HG03575 (cell line): ENCODE results near the gene NEK6.

Experiments
- ATAC-seq: cut with Tn5 transposase; IDR thresholded peaks from one replicate; pipeline ENCODE4 v1.9.1; 2021; ENCODE audit not compliant: unreplicated experiment, insufficient number of reproducible peaks, low FRiP score; ENCODE audit errors: extremely low read depth

NEK6 gene

GRCh38 chr9:124258607-124259157, 933 bp downstream of the NEK6 start:
- no peak for ATAC-seq

- ATAC-seq = no peak
These were observed 1.5 kb downstream of the NEK6 start for GRCh38 chr9:124259158-124259808.

- no peak for ATAC-seq
These were observed 3.2 kb downstream of the NEK6 start for GRCh38 chr9:124260769-124261603.

GRCh38 chr9:124261736-124262648, 4.2 kb downstream of the NEK6 start:
- ATAC-seq = no peak

GRCh38 chr9:124262649-124262972, 4.9 kb downstream of the NEK6 start:
- no peak for ATAC-seq

- ATAC-seq = no peak
These were observed 5.5 kb downstream of the NEK6 start for GRCh38 chr9:124263213-124263612.

GRCh38 chr9:124263800-124264426, 6.2 kb downstream of the NEK6 start:
- ATAC-seq = no peak

- peak; percentile 34 for ATAC-seq
These were observed 7.1 kb downstream of the NEK6 start for GRCh38 chr9:124264823-124265233.

GRCh38 chr9:124265551-124265950, 7.8 kb downstream of the NEK6 start:
- no peak for ATAC-seq

- no peak for ATAC-seq
These were observed 8.5 kb downstream of the NEK6 start for GRCh38 chr9:124266139-124266825.

- ATAC-seq = no peak
These were observed 9.1 kb downstream of the NEK6 start for GRCh38 chr9:124266826-124267201.

- no peak for ATAC-seq
These were observed 9.6 kb downstream of the NEK6 start for GRCh38 chr9:124267271-124267807.

- no peak for ATAC-seq
These were observed 10.5 kb downstream of the NEK6 start for GRCh38 chr9:124268248-124268647.

- no peak for ATAC-seq
These were observed 10.9 kb downstream of the NEK6 start for GRCh38 chr9:124268661-124269060.

- no peak for ATAC-seq
These were observed 11.8 kb downstream of the NEK6 start for GRCh38 chr9:124269556-124269955.

- no peak for ATAC-seq
These were observed 13.0 kb downstream of the NEK6 start for GRCh38 chr9:124270504-124271335.

- ATAC-seq = no peak
These were observed 13.9 kb downstream of the NEK6 start for GRCh38 chr9:124271660-124272059.
